Astrocyte of the spinal cord (primary cell): ENCODE results near the gene CACNA1B.

ENCODE experiments used
- DNase-seq: peaks from one replicate; pipeline ENCODE4 v3.0.0; 2011; ENCODE audit warnings: low read depth, low spot score
- H3K4me3 ChIP-seq: 2 replicates; pipeline ENCODE4 v1.5.1; 2011; ENCODE audit warnings: low read depth, mild to moderate bottlenecking, low read length, moderate library complexity
- in situ Hi-C: cut with HindIII; loops from 2 replicates; pipeline ENCODE4 v1.10.0; 2017; ENCODE audit warnings: low sequenced_read_pairs
- TF ChIP-seq, protein P1 (sequence below): IDR thresholded peaks from 2 replicates; pipeline ENCODE4 v1.5.1; 2012; ENCODE audit warnings: low read depth, mild to moderate bottlenecking, low read length, inconsistent platforms

Gene CACNA1B

DNA sequence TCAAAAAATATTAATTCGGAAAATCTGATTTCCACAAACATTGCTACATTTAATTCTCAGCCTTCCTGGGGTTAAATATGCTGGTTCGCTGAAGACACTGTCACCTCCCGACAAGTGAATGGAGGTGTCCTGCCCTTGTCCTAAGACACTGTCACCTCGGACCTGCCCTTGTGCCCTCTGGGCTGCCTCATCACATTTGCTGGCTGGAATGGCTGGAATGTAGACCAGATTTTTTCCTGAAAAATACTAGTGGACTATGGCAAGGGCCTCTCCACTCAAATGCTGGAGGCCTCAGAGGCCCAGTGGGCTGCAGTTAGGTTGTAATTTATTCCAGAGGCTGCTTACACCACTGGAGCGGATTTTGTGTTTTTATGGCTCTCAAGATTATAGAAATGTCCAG is 28.2 kb downstream of the CACNA1B start:
- in situ Hi-C loops = no loop called here
- no peak for DNase-seq
- TF ChIP-seq, protein P1, sequence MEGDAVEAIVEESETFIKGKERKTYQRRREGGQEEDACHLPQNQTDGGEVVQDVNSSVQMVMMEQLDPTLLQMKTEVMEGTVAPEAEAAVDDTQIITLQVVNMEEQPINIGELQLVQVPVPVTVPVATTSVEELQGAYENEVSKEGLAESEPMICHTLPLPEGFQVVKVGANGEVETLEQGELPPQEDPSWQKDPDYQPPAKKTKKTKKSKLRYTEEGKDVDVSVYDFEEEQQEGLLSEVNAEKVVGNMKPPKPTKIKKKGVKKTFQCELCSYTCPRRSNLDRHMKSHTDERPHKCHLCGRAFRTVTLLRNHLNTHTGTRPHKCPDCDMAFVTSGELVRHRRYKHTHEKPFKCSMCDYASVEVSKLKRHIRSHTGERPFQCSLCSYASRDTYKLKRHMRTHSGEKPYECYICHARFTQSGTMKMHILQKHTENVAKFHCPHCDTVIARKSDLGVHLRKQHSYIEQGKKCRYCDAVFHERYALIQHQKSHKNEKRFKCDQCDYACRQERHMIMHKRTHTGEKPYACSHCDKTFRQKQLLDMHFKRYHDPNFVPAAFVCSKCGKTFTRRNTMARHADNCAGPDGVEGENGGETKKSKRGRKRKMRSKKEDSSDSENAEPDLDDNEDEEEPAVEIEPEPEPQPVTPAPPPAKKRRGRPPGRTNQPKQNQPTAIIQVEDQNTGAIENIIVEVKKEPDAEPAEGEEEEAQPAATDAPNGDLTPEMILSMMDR = no peak
- H3K4me3 ChIP-seq = no peak overlapping the region

DNA sequence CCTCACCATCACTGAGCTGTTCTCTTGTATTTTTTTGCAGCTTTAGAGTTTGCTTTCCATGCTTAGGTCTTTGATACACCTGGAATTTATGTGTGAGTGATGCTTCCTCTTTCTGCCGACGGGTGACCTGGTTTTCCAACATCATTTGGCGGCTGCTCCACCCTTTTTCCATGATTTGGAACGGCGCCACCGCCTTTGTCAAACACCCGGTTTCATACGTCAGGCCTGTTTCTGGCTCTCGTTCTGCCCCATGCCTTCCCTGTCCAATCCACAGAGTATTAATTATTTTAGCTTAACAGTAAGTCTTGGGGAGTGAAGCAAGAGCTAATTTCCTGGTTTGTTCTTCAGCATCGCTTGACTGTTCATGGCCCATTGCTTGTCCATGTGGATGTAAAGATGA is 30.2 kb downstream of the CACNA1B start:
- DNase-seq = no peak
- in situ Hi-C loops = no loop called here
- TF ChIP-seq, protein P1 = no peak
- H3K4me3 ChIP-seq = no peak overlapping the region

GRCh38 chr9:137912671-137913070 is 35.1 kb downstream of the CACNA1B start:
- TF ChIP-seq, protein P1 = no peak
- no peak for DNase-seq
- in situ Hi-C loops = no loop called here

GRCh38 chr9:137913132-137913531 is 35.5 kb downstream of the CACNA1B start:
- in situ Hi-C loops = no loop called here
- H3K4me3 ChIP-seq = no peak overlapping the region
- DNase-seq = no peak
- TF ChIP-seq, protein P1 = no peak

More at GRCh38 chr9:137912671-137913070, 35.1 kb downstream of the CACNA1B start:
- no peak overlapping the region for H3K4me3 ChIP-seq

GRCh38 chr9:137913771-137914767 is 36.5 kb downstream of the CACNA1B start:
- TF ChIP-seq, protein P1 = no peak
- H3K4me3 ChIP-seq = no peak overlapping the region
- in situ Hi-C loops = no loop called here
- no peak for DNase-seq

GRCh38 chr9:137916540-137916939 is 39.0 kb downstream of the CACNA1B start:
- no peak for DNase-seq
- in situ Hi-C loops = no loop called here
- no peak overlapping the region for H3K4me3 ChIP-seq
- TF ChIP-seq, protein P1 = no peak
